Pulmonary artery endothelial cell (primary cell): ENCODE results near the gene CKB. TPM values are rescaled to one million over a fixed set of nuclear protein-coding genes. Genes with fewer than 3 reads are reported as not detected.

Experiments
- DNase-seq: peaks from one replicate; pipeline ENCODE4 v3.0.0-alpha.2; 2011; ENCODE audit warnings: low read depth, low spot score
- total RNA-seq: library from RNA; depleted of rRNA; stranded (reverse); fragments of >200 nt; gene quantifications from 2 replicates; pipeline ENCODE4 v1.2.3, GENCODE V29; 2014

Gene CKB
- total RNA-seq, result 3.4 and 3.9 TPM in 2 replicates

GRCh38 chr14:103522649-103523574 is at the start of gene CKB:
Gene CKB, minus strand, starts transcription at chr14:103522830. Its CDS starts 337 bp downstream, at chr14:103522493.
- DNase-seq, result no peak

- no peak for DNase-seq
Observed at GRCh38 chr14:103569408-103569807, 46.8 kb upstream of the CKB start.

- DNase-seq, result no peak
Observed at GRCh38 chr14:103568952-103569351, 46.3 kb upstream of the CKB start.

GRCh38 chr14:103563844-103564505 is 41.3 kb upstream of the CKB start:
- DNase-seq, result no peak

- no peak for DNase-seq
Observed at GRCh38 chr14:103563226-103563620, 40.6 kb upstream of the CKB start.

DNA sequence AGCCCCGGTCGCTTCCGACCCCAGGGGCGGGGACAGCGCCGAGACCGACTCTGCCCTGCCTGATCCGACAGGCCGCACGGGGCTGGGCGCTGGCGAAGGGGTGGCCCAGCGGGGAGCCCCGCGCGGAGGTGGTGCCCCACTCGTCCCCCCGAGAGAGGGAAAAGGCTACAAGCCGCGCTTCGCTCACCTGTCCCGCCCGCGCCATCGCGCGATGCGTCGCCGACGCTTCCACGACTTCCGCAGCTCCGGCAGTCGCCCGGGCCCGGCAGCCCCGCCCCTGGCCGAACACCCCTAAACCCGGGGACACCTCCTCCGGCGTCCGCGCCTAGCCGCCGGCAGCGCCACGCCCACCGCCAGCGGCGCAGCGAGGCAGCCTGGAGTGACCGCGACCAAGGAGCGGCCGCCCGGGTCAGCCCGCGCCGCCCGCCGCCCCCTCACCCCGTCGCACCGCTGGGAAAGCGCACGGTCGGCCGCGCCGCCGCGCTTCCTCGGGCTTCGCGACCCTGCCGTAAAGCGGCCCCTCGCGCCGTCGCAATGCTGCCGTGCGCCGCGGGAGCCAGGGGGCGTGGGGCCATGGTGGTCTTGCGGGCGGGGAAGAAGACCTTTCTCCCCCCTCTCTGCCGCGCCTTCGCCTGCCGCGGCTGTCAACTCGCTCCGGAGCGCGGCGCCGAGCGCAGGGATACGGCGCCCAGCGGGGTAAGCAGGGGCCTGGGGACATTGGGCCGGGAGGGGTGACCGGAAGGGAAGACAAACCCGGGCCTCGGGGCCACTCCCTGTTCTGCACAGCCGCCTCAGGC is 40.0 kb upstream of the CKB start, which contains the start of the genes BAG5 and COA8:
TSS of gene BAG5 (minus strand) at position 229 of the 797 bp plus-strand sequence. CDS start 1,493 bp downstream, outside the sequence.
TSS of gene COA8 (plus strand) at position 532 of the 797 bp plus-strand sequence. CDS start at position 574, 42 bp downstream.
- DNase-seq, result peak; percentile 37

DNA sequence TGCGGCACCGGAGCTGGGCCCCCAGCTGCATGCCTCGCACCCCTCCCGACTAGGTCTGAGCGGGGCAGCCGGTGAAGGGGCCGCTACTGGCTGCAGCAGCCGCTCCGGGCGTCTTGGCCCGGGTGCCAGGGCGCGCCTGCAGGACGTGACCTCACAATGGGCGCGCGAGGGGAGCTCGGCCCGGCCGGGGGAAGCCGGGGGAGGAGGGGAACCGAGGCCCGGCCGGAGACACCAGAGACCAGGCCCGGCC is 39.5 kb upstream of the CKB start:
- peak; percentile 19 for DNase-seq

DNA sequence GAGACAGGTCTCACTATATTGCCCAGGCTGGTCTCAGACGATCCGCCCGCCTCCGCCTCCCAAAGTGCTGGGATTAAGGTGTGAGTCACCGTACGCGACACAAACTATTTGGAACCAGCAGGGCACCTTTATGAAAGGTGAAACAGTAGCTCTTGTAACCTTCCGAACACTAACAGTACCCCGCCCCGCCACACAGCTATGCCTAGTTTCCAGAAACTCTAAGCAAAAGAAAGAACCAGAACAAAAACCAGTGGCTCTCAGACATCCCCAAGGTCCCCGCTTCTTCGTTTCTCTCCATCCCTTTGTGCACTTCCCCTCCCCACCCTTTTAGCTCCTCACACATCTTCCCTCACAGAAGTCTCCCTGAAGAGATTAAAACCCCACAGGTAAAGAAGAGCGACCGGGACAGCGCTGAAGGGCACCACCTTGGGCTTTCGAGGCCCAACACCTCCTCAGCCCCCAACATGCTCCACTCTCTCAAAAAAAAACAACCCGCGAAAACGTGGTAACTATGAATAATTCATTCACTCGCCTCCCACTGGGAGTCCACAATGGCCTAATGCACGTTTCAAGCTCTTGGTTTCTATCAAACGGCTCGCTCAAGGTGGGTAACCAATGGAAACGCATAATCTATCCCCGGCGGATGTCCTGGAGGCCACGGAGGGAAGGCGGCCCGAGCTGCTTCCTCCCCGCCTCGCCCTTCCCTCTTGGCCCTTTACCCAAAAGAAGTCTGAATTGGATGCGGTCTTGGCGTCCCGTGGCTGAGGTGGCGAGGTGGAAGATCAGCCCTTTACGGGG is 39.0 kb upstream of the CKB start:
- DNase-seq, result peak; percentile 26

DNA sequence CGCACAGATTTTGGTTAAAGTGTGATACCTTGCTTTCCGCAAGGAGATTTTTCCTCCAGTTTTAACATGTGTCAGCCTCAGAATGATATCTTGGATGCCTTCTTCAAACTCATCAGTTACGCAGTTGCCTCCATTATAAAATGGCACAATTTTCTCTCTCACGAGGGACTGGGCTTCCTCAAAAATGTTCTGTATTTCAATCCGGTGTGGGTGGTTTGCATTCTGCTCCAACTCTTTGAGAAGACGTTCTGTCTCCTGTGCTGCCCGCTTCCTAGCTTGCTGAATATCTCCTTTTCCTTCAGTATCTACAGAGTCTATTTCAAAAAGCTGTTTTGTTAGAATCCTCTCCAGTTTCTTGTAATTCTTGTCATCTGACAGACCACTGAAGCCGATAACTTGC is 38.1 kb upstream of the CKB start:
- no peak for DNase-seq

GRCh38 chr14:103559766-103560165 is 37.1 kb upstream of the CKB start:
- DNase-seq, result no peak

- DNase-seq, result no peak
Observed at GRCh38 chr14:103558071-103558882, 35.6 kb upstream of the CKB start.

GRCh38 chr14:103556946-103557758 is 34.5 kb upstream of the CKB start:
- DNase-seq, result no peak

- no peak for DNase-seq
Observed at GRCh38 chr14:103555559-103556337, 33.1 kb upstream of the CKB start.

GRCh38 chr14:103552846-103553210 is 30.2 kb upstream of the CKB start:
- no peak for DNase-seq

GRCh38 chr14:103552011-103552845 is 29.6 kb upstream of the CKB start:
- DNase-seq, result no peak

- no peak for DNase-seq
Observed at GRCh38 chr14:103551338-103551762, 28.7 kb upstream of the CKB start.

DNA sequence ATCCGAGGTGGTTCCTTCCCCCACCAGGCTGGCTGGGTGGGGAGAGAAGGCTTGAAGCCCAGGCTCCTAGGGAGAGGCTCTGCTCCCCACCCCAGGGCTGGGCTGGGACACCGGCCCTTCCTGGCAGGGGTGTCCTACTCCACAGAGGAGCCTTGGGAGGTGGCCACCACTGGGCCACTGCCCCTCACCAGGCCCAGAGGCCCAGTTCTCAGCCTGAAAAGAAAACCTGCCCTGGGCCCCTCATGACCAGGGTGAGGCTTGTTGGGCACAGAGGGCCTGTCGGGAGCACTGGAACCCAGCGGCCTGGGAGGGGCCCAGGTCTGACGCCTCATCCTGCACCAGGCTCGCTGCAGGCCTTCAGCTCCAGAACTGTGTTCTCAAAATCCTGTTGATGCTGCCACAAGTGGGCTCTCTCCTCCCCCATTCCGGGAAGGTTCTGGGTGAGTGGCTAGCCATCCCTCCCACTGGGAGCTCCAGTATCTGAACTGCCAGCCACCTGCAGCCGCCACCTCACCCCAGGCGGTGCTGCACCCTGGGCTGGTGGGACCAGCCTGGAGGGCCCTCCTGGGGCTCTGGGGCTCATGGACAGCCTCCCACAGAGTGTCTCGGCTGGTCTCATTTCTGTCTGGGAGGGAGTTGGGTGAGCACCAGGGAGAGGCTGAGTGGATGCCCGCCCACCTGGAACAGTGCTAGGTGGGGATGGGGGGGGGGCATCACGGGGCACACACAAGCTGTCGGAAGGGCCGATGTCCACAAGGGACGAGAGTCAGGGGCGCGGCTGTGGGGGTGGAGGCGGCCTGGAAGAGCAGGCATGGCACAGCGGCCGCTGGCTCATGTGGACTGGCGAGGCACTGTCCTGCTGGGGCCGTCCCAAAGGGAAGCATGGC is 28.1 kb upstream of the CKB start:
- DNase-seq, result no peak
